GM10248 (cell line): ENCODE results near the gene RHOC.

Source experiments
- CTCF ChIA-PET: fragments of 300-600 bp; sonication (Branson Sonifier 250); formaldehyde crosslinking; extraction: SDS; loops from one replicate; lab custom pipeline; 2021; ENCODE audit warnings: antibody characterized with exemption; lab: Yijun Ruan, JAX
- POLR2A ChIA-PET: fragments of 350-650 bp; sonication (Branson Sonifier 250); formaldehyde crosslinking; extraction: SDS; loops from one replicate; lab custom pipeline; 2020; ENCODE audit warnings: antibody characterized with exemption; lab: Yijun Ruan, JAX
- DNase-seq: peaks from one replicate; pipeline ENCODE4 v3.0.0; 2012; ENCODE audit errors: extremely low spot score
- TF ChIP-seq, protein P1 (sequence below): IDR thresholded peaks from 2 replicates; pipeline ENCODE4 v1.5.1; 2012; ENCODE audit warnings: mild to moderate bottlenecking, low read depth; ENCODE audit errors: extremely low read depth, missing control alignments, control extremely low read depth

Gene RHOC

DNA sequence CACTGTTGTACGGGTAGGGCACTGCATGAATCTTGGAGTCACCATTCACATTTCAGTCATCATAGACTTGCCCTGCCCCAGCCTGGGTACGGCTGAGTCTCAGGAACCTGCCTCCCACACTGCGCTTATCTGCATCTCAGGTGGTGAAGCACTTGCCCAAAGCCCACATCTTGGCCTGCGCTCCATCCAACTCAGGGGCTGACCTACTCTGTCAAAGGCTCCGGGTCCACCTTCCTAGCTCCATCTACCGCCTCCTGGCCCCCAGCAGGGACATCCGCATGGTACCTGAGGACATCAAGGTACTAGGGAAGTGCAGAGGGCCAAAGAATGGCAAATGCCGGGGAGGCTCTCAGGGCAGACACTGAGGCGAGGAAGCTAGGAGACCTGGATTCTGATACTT is 11.7 kb downstream of the RHOC start:
- TF ChIP-seq, protein P1, sequence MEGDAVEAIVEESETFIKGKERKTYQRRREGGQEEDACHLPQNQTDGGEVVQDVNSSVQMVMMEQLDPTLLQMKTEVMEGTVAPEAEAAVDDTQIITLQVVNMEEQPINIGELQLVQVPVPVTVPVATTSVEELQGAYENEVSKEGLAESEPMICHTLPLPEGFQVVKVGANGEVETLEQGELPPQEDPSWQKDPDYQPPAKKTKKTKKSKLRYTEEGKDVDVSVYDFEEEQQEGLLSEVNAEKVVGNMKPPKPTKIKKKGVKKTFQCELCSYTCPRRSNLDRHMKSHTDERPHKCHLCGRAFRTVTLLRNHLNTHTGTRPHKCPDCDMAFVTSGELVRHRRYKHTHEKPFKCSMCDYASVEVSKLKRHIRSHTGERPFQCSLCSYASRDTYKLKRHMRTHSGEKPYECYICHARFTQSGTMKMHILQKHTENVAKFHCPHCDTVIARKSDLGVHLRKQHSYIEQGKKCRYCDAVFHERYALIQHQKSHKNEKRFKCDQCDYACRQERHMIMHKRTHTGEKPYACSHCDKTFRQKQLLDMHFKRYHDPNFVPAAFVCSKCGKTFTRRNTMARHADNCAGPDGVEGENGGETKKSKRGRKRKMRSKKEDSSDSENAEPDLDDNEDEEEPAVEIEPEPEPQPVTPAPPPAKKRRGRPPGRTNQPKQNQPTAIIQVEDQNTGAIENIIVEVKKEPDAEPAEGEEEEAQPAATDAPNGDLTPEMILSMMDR = no peak
- ChIA-PET CTCF (interaction anchor here (2.0 to 5.6 kb wide), 2 partner anchors 20 to 193 kb away, joined by 5 to 35 read pairs; partner anchors contain the start of gene MOV10), POLR2A (no interaction called here)
- DNase-seq = no peak

DNA sequence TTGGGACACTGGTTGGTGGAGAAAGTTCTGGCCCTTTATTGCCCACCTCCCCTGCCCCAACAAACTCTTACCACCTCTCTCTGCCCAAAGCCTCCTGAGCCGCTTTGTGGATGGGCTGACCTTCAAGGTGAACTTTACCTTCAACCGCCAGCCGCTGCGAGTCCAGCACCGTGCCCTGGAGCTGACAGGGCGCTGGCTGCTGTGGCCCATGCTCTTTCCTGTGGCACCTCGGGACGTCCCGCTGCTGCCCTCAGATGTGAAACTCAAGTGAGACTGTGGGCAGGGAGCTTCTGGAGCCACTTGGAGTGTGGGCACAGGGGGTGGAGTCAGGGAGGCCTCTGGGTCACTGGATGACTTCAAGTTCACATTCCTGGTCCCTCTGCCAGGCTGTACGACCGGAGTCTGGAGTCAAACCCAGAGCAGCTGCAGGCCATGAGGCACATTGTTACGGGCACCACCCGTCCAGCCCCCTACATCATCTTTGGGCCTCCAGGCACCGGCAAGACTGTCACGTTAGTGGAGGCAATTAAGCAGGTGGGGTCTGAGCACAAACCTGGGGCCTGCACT is 12.5 kb downstream of the RHOC start:
- ChIA-PET CTCF (interaction anchor here (1.5 to 1.6 kb wide), 2 partner anchors 8 to 13 kb away, joined by 5 read pairs; partner anchors contain the start of gene RHOC), POLR2A (no interaction called here)
- TF ChIP-seq, protein P1 = no peak
- no peak for DNase-seq

DNA sequence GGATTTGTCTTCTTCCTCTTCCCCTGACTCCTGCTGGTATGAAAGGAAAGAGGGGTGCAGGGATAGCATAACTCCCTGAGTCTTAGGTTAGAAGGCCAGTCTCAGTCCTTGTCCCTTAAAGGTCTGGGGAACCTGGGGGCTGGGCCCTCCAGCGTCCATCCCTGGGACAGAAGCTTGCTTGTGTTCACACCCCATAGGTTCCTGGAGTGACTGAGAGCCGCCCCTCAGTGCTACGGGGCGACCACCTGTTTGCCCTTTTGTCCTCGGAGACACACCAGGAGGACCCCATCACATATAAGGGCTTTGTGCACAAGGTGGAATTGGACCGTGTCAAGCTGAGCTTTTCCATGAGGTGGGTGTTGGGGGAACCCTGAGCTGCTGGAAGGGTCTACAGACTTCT is 13.1 kb downstream of the RHOC start:
- TF ChIP-seq, protein P1 = no peak
- CTCF ChIA-PET = interaction anchor here (1.5 to 1.6 kb wide), 2 partner anchors 9 to 14 kb away, joined by 5 read pairs; partner anchors contain the start of gene RHOC
- POLR2A ChIA-PET = interaction anchor here (0.7 kb wide), 1 partner anchor 1320 kb away, joined by 5 read pairs; no protein-coding TSS in a partner anchor
- no peak for DNase-seq

DNA sequence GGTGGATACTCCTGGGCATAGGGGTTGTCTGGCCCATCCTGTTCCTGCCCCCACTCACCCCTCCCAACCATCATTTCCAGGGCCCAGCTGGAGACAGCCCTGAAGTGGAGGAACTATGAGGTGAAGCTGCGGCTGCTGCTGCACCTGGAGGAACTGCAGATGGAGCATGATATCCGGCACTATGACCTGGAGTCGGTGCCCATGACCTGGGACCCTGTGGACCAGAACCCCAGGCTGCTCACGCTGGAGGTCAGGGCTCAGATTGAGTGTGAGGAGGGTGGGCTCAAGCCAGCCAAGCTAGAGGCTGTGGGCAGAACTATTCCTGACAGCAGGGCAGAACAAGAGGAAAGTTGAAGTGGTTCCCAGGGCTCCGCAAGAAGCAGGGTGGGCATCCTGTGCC is 14.2 kb downstream of the RHOC start:
- POLR2A ChIA-PET = no interaction called here
- no peak for DNase-seq
- TF ChIP-seq, protein P1 = no peak
- CTCF ChIA-PET = interaction anchor here (1.5 to 1.6 kb wide), 2 partner anchors 15 to 17 kb away, joined by 4 to 5 read pairs; partner anchors contain the start of gene RHOC

DNA sequence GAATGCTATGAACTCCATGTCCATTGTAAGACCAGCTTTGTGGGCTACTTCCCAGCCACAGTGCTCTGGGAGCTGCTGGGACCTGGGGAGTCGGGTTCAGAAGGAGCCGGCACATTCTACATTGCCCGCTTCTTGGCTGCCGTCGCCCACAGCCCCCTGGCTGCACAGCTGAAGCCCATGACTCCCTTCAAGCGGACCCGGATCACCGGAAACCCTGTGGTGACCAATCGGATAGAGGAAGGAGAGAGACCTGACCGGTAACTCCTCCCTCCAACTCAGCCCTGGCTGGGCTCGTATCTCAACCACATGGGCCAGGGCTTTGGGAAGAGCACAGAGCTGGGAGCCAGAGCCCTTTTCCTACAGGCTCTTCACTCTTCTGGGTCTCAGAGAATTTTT is 17.1 kb downstream of the RHOC start:
- ChIA-PET CTCF (interaction anchor here (1.2 to 2.3 kb wide), 3 partner anchors 10 to 299 kb away, joined by 3 to 5 read pairs (median 4); no protein-coding TSS in a partner anchor), POLR2A (no interaction called here)
- TF ChIP-seq, protein P1 = no peak
- no peak for DNase-seq

DNA sequence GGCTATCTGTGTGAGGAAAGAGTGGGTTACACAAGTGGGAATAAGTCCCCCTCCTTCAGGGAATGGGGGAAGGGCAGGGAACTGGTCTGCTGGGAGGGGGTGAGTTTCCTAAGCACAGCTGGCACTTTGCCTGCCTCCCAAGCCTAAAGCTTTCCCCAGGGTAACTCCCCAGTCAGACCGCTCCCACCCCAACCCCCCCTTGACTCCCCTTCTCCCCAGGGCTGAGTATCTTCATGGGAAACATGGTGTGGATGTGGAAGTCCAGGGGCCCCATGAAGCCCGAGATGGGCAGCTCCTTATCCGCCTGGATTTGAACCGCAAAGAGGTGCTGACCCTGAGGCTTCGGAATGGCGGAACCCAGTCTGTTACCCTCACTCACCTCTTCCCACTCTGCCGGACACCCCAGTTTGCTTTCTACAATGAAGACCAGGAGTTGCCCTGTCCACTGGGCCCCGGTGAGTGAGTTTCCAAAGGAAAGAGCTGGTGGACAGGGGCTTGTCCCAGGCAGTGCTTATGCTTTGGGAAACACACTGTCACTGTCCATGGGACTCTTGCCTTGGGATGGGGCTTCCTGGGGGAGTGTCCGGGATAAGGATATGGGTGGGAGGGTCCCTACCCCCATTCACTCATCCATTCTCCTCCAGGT is 17.6 kb downstream of the RHOC start:
- CTCF ChIA-PET = interaction anchor here (1.2 to 2.3 kb wide), 3 partner anchors 11 to 298 kb away, joined by 3 to 5 read pairs (median 4); no protein-coding TSS in a partner anchor
- TF ChIP-seq, protein P1 = no peak
- POLR2A ChIA-PET = interaction anchor here (0.5 kb wide), 1 partner anchor 256 kb away, joined by 3 read pairs; no protein-coding TSS in a partner anchor
- no peak for DNase-seq
